GM18499 (cell line): Measurements from ENCODE around the gene RERG.
"Not testable (repeated sequence)": the region's sequence is repeated elsewhere in the genome, so short reads cannot be mapped to it uniquely, and the experiment has no call there.

Source experiments
- ATAC-seq: cut with Tn5 transposase; IDR thresholded peaks from one replicate; pipeline ENCODE4 v1.9.1; 2021; ENCODE audit warnings: moderate number of reproducible peaks; ENCODE audit not compliant: insufficient read depth, unreplicated experiment

The RERG gene

DNA sequence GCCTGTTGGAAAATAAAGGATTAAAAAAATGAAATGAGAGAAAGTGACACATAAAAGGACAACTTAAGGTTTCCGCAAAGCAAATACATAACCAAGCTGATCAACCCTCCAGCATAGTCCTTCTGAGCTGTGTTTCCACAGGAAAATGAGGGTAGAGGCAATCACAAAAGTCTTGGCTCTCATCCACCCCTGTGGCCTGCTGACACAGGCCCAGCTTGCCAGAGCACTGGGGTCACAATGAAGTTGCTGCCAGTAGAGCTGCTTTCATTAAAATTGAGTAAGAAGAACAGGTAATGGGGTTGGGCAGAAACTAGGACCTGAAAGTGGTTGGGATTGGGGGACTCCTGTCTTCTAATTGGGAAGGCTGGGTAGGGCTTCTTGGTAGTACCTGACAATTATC, 65.9 kb downstream of the RERG start:
- no peak for ATAC-seq

DNA sequence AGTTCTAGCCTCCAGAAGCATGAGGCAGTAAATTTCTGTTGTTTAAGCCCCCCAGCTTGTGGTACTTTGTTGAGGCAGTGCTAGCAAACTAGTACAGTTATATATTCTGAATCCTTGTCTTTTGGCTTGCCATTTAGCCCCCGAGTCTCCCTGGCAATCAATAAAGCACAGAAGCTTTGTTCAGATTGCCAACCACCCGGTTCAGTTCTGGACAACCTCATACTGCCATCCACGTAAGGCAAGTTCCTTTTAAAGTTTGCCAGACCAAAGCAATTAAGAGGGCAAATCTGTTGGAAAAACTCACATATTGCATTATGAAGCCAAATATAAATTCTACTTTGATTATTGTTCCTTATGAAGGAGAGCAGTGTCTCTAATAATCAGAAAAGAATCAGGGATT, 67.1 kb downstream of the RERG start:
- no peak for ATAC-seq

DNA sequence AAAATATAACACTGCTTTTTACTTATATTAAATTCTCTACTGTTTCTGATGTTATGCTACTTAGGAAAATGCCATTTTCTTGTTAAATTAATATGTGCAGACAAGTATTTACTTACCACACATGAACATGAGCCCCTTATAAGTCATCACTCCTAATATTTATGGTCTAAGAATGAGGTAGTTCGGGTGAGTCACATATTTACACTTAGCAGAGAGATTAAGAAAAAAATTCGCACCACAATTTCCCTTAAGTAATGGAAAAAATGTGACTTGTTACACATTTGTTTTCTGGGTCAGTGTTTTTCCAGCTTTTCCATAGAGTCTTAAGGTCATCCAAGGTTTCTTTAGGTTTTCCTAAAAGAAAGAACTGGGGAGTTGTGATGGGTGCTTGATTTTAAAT, 68.3 kb downstream of the RERG start:
- ATAC-seq, result no peak

DNA sequence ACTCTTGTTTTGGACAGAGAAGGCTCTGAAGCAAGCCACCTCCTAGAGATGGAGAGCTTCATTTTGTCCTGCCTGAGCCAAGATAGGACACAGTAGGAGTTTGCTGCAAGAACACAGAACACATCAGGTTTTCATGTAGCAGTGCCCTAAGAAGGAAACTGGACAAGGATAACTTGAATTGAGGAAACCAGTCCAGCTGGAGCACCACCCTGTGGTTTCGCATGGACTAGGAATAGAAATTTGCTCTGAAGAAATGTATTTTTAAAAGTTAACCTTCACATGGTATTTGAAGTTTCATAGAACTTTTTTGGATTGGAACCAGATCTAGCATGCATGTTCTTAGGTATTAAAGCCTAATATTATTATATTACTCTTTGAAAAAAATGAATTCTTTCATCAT, 68.8 kb downstream of the RERG start:
- ATAC-seq, result no peak

DNA sequence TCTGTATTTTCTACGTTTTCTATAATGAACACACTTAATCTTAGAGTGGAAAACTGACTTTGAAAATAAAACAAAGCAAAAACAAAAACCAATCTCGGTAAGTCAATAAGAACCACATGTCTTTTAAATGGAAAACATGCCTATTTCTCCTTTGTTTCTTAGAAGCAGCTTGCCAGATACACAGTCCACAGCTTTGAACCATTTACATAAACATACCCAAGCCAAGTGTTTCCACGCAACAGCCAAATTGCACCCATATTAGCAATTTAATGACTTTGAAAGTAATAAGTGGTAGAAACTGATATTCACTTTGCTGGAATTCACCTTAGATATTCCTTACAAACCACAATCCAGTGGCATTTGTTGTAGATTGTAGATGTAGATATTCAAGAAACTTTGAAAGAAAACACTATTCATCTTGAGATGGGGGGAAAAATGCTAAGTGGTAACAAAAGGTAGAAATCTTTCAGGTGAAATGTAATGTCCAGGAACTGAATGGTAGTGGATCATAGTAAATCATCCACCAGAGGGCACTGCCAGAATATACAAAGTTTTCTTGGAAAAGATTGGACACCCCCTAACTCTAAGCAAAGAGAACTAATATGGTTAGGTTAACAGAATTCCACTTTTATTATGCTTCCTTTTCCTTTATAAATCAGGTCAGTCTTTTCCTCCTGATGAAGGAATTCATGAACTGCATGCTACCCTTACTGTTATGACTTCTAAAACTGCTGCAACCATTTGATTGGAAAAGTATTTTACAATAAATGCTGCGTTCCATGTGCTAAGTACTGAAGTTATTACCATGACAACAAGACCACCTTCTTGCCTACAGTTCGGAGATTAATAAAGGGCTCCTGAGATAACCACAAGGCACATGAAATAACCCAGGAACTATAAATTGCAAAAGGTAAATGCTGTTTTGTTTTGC, 69.8 kb downstream of the RERG start:
- no peak for ATAC-seq

DNA sequence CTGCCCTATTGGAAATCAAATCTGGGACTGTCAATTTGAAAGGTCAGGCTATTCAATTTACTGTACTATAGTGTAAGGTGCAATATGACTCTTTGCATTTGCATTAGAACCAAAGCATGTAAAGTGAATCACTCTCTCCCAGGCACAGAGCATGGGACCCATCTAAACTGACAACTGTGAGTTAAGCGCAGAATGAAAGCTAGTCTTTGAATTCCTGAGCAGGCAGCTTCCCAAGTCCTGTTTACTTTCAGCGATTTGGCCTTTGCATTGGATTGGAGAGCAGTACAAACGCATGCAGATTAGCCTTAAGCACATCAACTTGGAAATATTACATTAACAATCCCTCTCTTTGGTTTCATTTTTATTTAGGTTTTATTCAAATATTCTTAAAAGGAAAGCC, 74.6 kb downstream of the RERG start:
- ATAC-seq, result no peak

DNA sequence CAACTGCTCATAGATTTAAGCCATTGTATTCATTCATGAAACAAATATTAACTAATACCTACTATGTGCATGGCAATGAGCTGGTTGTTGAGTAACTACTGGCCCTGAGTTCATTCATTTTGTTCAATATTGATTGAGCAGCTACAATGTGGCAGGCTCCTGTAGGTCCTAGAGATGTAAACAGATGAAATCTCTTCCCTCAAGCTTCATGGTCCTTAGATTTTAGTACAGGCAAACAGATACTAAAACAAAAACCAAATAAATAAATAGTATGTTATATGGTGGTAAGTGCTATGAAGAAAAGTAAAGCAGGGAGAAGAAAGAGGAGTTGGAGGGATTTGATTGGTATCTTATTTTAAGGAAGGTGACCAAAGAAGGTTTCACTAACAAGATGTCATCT, 77.8 kb downstream of the RERG start:
- ATAC-seq, result no peak

DNA sequence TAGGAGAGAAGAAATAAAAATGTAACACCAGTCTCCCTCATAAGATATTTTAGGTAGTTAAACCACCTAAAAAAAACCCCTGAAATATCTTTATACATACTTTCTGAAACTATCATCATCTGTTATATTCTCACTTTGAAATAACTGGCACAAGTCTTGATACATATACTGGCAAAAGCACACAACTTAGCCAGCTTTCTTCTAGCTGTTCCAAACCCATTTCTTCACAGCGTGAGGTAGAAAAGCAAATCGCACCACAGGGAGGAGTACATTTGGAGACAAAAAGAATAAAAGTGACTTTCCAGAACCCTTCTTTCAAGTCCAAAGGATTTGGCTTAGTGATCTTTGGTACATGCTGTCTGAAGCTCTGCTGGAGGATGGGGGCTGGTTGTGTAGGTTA, 78.5 kb downstream of the RERG start:
- ATAC-seq, result no peak

DNA sequence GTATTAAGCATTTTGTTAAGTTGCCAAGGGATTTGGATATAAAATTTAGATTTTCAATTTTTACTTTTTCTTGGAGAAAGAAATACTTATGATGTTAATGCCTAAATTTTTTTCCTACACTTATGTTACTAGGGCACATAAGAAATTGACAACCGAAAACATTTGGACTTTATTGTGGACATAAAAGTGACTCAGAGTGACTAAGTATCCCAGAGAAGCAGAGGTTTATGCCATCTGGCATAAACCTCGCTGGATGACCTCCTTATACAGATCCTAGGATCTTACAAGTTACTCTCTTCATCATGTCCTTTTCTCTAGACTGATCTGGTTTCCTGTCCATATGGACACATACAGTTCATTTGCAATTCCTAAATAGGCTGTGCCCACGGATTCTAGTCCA, 89.8 kb downstream of the RERG start:
- ATAC-seq, result no peak

DNA sequence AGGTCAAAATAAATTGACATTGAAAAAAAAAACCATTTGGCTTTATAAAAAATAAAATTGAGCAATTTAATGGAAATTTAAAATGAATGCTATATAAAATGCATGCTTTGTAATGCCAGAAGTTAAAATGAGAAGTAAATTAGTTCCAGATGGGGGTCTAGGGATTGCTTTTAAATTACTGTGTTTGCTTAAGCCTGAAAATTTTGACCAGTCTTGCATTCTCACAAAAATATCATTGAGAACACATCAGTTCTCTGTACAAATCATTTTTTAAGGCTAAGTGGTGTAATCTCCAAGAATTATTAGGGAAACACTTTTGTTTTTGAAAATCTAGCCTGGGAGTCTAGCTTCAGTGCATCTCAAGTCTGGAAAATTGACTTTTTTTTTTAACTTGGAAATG, 90.7 kb downstream of the RERG start:
- ATAC-seq, result no peak

DNA sequence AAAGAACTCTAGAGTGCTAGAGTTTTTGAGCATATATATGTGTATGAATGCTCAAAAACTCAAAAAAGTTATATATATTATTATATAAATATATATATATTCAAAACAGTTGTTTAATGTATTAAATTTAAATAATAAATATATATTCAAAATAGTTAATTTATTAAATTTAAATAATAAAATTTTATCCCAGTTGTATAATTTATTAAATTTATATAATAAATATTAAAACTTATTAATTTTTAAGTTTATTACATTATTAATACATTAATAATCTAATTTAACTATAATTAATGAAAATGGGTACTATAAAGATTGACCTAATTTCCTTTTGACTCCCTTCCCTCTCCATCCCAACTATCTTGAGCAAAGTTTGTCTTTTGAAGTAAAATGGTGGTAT, 97.8 kb downstream of the RERG start:
- ATAC-seq, result no peak

DNA sequence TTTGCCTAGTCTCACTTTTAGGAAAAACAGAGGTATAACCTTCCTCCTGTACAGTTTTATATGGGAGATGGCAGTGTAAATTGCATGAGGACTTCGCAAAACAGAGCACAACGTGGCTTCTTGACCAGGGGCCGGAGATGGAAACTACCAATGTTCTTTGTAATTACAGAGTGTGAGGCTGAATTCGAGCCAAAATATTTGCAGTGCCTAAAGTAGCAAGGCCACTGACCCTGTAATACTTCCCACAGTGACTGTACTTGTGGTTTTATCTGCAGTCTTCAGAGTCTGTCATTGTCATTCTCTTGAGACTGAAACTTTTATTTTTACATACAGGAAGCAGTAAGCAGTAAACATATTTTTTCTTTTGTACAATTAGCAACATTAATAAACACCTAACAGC, 98.9 kb downstream of the RERG start:
- ATAC-seq, result no peak

DNA sequence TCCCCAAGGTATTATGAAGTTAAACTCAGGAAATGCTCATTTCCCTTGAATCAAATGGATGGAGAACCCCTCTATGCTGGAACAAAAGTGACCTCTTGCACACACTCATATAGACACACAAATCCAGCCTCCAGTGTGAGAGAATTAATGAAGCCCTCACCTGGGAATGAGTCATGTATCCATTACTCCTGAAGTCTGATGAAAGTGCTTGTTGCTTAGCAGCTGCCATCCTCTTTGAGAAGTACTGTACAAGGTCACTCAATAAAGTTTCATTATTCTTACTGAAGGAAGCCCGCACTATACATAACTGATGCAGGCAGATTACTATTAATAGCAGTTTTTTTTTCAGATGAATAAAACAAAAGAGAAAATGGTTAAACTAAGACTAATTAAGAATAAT, 102.3 kb downstream of the RERG start:
- ATAC-seq, result no peak

DNA sequence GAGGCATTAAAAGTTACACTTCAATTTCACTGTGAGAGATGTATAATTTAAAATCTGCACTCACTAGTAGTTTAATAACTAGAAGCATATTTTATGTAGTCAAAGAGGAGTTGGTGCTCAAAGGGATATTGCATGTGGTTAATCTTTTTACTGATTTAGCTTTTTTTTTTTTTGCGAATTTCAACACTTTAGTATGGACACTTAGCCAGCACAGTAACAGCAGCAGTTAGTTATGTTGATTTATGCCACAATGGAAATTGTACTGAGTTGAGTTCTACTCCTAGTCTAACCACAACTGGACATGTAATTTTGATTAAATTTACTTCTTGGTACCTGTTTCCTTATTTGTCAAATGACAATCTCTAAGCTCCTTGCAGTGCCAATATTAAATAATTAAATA, 104.2 kb downstream of the RERG start:
- no peak for ATAC-seq

DNA sequence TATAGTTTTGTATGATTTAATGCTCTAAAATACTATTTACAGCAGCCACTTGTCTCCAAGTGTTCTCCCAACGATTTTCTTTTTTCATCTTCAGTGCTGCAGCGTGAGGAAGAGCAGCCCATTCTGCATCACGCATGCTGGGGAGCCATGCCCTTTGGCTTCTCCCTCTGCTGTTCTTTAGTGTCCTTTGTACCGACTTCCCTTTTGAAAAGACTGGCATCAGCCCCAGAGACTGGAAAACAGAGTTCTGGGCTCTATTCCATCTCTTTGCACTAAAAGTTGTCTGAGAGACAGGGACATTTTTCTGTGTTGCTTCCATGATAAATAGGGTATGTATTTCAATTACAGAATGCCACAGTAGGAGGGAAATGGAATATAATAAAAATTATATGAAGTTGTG, 105.1 kb downstream of the RERG start:
- ATAC-seq, result no peak

DNA sequence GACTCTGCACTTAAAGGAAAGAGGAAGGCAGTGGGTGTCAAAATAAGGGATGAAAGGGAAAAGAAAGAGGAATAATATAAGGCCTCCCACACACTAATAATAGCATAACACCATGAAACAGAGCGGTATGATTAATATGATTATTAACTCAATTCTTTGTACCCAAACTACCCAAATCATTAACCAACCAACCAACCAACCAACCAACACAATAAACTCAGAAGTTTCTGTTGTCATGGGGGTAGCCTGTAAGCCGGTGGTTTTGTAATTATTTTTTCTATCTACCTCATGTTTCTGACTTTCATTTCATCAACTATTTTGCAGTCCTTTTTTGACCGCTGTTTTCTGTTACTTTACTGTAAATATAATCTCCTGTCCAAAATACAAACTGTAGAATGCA, 105.8 kb downstream of the RERG start:
- no peak for ATAC-seq

DNA sequence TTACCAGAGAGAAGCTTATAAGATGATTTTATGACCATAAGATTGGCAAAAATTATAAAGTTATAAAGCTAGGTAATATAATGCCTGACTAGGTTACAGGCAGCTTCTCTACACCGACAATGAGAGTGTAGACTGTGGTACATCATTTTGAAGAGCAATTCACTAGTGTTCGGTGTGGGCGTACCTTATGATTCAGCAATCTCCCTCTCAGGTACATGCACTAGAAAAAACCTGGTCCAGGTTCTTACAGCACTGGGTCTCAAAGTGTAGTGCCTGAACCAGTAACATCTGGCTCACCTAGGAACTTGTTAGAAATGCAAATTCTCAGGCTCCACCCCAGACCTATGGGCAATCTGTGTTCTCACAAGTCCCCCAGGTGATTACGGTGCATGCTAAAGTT, 106.7 kb downstream of the RERG start:
- no peak for ATAC-seq

DNA sequence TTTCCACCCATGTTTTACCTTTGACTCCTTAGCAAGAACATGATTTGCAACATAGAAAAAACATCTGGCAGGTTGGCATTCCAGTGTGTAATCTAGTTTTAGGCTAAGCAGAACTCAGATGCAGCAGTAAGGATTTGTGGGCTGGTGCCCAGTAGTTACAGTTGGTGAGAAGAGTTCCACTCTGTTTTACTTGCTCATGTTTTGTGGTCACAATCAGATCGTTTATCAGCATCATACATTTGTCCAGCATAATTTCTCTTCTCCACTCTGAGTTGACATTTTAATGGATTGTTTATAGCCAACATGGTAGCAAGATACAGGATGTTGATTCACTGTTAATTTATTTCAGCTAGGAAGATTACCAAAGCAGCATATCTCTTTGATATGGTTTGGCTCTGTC, 128.4 kb downstream of the RERG start:
- ATAC-seq, result no peak

DNA sequence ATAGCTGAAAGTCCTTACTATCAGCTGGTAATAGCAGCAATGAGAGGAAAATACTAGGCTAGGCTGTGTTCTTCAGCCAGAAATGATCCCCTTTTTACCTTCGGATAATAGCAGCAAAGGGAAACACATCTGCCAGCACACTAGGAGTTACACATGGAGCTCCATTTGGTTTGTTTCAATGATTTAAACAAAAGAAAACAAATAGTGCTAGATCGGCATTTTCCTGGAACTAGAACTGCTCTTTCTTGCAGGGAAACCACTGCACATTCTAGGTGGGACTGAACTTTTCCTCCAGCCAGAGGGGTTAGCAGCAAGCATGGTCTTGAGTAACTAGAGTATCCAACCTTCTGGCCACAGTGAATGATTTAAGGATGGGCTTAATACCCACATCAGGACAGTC, 130.8 kb downstream of the RERG start:
- no peak for ATAC-seq

DNA sequence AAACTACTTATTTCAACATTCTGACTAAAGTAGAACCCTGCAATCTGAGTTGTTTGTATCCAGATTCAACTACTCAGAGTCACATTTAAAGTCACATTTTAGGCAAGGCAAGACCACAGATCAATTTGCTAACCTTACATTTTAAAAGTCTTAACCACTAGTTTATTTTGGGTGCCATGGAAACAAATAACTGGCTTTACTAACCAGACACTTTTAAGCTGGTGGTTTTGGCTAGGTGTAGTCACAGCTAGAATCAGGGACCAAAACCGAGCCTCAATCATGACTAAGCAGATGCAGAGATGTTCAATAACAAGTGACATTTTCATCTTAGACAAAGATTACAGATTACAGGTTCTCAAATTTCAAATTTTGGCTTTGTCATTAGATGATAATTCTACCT, 133.1 kb downstream of the RERG start:
- no peak for ATAC-seq

DNA sequence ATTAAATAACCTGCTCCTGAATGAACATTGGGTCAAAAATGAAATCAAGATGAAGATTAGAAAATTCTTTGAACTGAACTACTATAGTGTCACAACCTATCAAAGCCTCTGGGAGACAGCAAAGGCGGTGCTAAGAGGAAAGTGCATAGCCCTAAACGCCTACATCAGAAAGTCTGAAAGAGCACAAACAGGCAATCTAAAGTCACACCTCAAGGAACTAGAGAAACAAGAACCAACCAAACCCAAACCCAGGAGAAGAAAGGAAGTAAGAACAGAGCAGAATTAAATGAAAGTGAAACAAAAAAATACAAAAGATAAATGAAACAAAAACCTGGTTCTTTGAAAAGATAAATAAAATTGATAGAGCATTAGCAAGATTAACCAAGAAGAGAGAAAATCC, 143.5 kb downstream of the RERG start:
- ATAC-seq, result not testable (repeated sequence)

DNA sequence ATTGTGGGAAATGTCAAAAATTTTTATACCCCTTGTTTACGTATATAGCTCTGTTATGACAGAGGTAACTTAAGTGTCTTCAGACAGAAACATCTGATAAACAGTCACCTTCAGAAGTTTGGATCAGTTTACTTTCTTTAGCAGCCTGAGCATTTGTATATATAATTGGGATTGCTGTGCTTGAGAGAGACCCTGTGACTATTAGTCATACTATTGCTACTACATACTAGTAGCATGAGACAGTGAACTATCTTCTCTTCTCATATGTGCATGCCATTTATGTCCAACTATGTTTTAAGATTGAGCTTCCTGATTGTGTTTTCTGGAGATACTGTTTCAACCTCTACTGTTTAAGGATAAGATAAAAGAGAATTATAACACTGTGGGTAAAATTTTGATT, 146.9 kb downstream of the RERG start:
- ATAC-seq, result no peak
